ENCODE measurements around the gene LDB2.

The LDB2 gene

DNA sequence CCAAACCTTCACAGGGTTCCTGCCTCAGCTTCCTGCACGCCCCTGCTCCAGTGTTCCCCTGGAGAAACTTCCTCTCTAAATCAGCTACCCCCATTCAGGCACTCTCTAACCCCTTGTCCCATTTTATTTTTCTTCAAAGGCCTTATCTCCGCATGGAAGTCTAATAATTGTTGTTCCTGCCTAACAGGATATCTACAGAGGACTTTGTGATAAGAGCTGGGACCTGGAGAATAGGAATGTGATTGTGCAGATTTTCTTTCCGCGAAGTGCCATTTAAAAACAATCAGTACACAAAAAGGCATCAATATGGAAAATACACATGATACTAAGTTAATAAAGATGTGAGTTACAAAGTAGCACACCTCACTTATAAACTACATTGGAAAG is 32.6 kb downstream of the LDB2 start:
- H3K9me3 Mint-ChIP-seq, result no peaks in the 10 kb centered on the region
- no peaks in the 10 kb centered on the region for H3K36me3 Mint-ChIP-seq (ENCODE audit: low read depth)
- no peaks in the 10 kb centered on the region for H3K27me3 Mint-ChIP-seq
- H3K27ac Mint-ChIP-seq, result no peak overlapping the region
- no peak overlapping the region for H3K4me3 Mint-ChIP-seq
- ATAC-seq (no peak), DNase-seq (no peak)
- H3K4me1 Mint-ChIP-seq, result no peaks in the 10 kb centered on the region

DNA sequence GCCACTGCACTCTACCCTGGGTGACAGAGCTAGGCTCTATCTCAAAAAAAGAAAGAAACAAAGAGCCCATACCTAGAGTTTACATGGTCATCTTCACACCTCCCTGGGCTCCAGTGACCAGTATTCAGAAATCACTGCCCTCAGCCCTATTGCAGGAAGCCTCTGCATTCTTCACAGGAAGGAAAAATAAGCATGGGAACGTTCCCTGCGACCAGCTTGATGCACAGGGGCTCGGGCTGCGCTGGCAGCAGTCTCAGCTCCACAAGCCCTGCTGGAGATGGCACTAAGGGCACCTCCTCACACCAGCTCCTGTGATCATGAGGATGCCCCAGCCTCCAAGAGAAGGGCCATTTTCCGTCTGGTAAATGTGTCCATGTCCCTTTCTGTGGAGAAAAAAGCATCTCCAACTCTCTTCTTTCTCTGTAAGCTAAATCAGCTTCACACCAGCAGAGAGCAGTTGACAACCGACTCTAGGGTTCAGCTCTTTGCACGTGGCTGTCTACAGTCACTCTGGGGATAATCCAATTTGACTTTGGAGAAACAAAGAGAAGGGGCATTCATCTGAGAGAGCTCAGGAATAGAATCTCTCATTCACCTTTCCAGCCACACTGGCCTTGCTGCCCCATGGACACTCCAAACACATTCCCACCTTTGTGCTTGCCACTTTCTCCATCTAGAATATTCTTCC is 33.1 kb downstream of the LDB2 start:
- Mint-ChIP-seq H3K27me3 (no peaks in the 10 kb centered on the region), H3K4me1 (no peaks in the 10 kb centered on the region), H3K9me3 (no peaks in the 10 kb centered on the region), H3K4me3 (no peak overlapping the region), H3K36me3 (ENCODE audit: low read depth) (no peaks in the 10 kb centered on the region), H3K27ac (no peak overlapping the region)
- ATAC-seq (no peak), DNase-seq (no peak)

DNA sequence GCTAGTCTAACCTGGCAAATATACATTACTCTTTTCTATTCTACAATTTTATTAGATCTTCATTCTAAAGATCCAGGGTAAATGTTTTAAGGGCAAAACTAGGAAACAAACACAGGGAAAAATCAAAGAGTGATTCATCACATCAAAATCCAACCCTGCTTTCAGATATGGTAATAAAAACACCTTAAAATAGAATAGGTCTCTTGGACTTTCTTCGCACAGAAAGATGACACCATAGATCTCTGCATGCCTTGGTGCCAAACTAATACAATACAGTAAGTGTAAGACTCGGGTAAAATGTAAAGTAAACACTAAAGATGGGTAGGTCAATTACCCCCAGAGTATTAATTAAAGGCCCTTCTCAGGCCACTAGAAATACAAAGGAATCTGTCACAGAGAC is 34.2 kb downstream of the LDB2 start:
- H3K4me3 Mint-ChIP-seq, result no peak overlapping the region
- DNase-seq, result no peak
- H3K9me3 Mint-ChIP-seq, result no peaks in the 10 kb centered on the region
- H3K36me3 Mint-ChIP-seq (ENCODE audit: low read depth), result no peaks in the 10 kb centered on the region
- no peak for ATAC-seq
- H3K27me3 Mint-ChIP-seq, result no peaks in the 10 kb centered on the region
- no peaks in the 10 kb centered on the region for H3K4me1 Mint-ChIP-seq
- no peak overlapping the region for H3K27ac Mint-ChIP-seq

DNA sequence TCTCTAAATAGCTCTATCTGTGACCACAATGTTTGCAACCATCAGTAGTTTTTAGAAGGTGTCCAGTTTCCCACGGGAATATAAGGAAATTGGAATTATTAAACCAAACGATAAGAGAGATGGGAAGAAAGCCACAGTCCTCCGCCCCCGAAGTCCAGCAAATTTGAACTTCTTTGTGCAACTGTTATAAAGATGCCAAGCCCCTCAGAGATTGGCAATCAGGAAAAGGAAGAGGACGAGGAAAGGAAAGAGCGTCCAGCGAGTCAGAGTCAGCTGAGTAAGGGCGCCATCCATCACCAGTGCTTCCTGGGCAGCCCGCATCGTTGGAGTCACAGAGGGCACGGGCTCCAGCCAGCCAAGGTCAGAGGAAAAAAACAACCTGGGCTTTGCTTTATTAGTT is 35.7 kb downstream of the LDB2 start:
- no peaks in the 10 kb centered on the region for H3K9me3 Mint-ChIP-seq

DNA sequence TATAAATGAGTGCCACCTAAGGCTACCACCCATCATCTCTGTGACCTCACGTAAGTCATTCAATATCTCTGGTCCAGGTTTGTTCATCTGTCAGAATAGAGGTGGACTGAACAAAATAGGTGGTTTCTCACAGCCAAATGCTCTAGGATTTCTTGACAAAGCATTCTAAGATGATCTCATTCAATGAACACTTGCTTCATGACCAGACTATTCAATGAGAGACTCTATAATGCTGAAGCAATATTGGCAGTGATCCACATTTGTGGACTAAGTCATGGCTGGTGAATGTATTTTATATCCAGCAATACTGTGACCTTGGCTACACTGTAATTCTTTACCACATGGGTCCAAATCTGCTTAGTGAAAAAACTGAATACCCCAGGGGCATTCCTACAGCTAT is 37.9 kb downstream of the LDB2 start:
- no peak for DNase-seq

More for the DNA sequence above, 35.7 kb downstream of the LDB2 start:
- no peaks in the 10 kb centered on the region for H3K4me1 Mint-ChIP-seq
- H3K27ac Mint-ChIP-seq, result no peak overlapping the region
- ATAC-seq (no peak), DNase-seq (no peak)
- H3K36me3 Mint-ChIP-seq (ENCODE audit: low read depth), result no peaks in the 10 kb centered on the region
- H3K4me3 Mint-ChIP-seq, result no peak overlapping the region
- no peaks in the 10 kb centered on the region for H3K27me3 Mint-ChIP-seq

DNA sequence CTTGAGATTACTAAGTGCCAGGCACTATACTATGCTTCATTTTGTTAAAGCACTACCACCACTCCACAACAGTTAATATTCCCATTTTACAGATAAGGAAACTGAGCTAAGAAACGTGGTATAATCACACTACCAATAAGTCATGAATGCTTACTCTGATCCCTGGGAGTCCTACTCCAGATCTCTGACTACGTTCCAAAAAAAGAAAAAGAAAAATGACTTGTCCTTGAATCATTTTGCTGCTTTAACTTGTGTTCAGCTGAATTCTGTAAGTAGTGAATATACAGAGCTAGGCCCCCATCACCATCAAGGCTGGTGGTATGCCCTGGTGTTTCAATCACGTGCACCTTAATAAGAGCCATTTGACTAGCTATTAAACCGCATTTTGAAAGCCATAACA is 39.4 kb downstream of the LDB2 start:
- DNase-seq, result no peak
- H3K27ac Mint-ChIP-seq, result no peak overlapping the region
- ATAC-seq, result no peak
- H3K4me1 Mint-ChIP-seq, result no peaks in the 10 kb centered on the region
- H3K4me3 Mint-ChIP-seq, result no peak overlapping the region
- H3K9me3 Mint-ChIP-seq, result no peaks in the 10 kb centered on the region
- H3K27me3 Mint-ChIP-seq, result no peaks in the 10 kb centered on the region
- no peaks in the 10 kb centered on the region for H3K36me3 Mint-ChIP-seq (ENCODE audit: low read depth)

More for the DNA sequence above, 37.9 kb downstream of the LDB2 start:
- Mint-ChIP-seq H3K4me3 (no peak overlapping the region), H3K4me1 (no peaks in the 10 kb centered on the region), H3K36me3 (ENCODE audit: low read depth) (no peaks in the 10 kb centered on the region), H3K9me3 (no peaks in the 10 kb centered on the region), H3K27ac (no peak overlapping the region), H3K27me3 (no peaks in the 10 kb centered on the region)
- ATAC-seq, result no peak

DNA sequence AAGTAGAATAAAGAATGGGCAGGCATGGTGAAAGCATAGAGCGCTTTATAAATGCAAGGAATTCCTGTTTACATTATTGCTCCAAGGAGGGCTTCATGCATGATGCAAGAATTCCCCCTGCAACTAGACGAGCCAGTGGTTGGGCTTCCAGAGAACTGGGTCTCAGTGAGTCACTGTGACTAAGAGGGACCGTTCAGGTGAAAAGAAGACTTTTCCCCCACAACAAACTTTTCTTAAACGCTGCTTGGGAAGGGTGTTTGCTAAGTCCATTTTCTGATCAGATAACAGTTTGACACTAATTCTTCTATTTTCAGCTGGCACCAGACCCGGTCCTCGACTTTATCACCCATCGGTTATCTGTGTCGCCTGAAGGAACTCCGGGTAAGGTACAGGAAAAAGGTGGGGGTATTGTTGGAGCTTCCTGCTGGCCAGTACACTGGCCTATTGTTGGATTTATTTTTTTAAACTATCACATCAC is 40.1 kb downstream of the LDB2 start:
- H3K9me3 Mint-ChIP-seq, result no peaks in the 10 kb centered on the region
- ATAC-seq (no peak), DNase-seq (no peak)
- H3K27ac Mint-ChIP-seq, result no peak overlapping the region
- H3K4me1 Mint-ChIP-seq, result no peaks in the 10 kb centered on the region
- no peak overlapping the region for H3K4me3 Mint-ChIP-seq
- H3K36me3 Mint-ChIP-seq (ENCODE audit: low read depth), result no peaks in the 10 kb centered on the region
- H3K27me3 Mint-ChIP-seq, result no peaks in the 10 kb centered on the region

DNA sequence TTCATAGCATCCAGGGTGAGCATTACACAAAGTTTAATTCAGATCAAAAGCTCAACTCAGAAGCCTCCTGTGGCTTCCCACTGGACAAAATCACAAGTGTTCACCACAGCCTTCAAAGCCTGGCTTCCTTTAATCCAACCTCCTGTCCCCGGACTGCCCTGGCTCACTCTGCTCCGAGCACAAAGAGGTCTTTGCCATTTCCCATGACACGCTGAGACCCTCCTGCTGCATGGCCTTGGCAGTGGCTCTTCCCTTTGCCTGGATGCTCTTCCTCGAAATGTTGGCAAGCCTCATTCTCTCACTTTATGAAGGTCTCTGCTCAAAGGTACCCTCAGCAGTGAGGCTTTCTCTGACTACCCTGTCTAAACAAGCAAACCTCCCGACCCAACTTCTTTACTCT is 41.0 kb downstream of the LDB2 start:
- ATAC-seq (no peak), DNase-seq (no peak)
- Mint-ChIP-seq H3K27ac (no peak overlapping the region), H3K27me3 (no peaks in the 10 kb centered on the region), H3K4me3 (no peak overlapping the region), H3K36me3 (ENCODE audit: low read depth) (no peaks in the 10 kb centered on the region), H3K4me1 (no peaks in the 10 kb centered on the region), H3K9me3 (no peaks in the 10 kb centered on the region)

DNA sequence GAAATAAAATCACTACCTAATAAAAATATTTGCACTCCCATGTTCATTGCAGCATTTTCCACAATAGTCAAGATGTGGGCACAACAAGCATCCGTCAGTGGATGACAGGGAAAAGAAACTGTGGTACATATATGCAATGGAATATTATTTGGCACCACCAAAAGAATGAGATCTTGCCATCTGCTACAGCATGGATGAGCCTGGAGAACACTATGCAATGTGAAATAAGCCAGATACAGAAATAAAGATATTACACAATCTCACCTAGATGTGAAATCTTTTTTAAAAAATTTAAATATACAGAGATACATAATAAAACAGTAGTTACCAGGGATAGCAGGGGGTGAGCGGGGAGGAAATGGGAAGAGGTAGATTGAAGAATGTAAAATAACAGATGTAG is 44.8 kb downstream of the LDB2 start:
- DNase-seq (no peak), ATAC-seq (no peak)
- Mint-ChIP-seq H3K4me3 (no peak overlapping the region), H3K27ac (no peak overlapping the region), H3K9me3 (no peaks in the 10 kb centered on the region), H3K4me1 (no peaks in the 10 kb centered on the region), H3K27me3 (no peaks in the 10 kb centered on the region), H3K36me3 (ENCODE audit: low read depth) (no peaks in the 10 kb centered on the region)

DNA sequence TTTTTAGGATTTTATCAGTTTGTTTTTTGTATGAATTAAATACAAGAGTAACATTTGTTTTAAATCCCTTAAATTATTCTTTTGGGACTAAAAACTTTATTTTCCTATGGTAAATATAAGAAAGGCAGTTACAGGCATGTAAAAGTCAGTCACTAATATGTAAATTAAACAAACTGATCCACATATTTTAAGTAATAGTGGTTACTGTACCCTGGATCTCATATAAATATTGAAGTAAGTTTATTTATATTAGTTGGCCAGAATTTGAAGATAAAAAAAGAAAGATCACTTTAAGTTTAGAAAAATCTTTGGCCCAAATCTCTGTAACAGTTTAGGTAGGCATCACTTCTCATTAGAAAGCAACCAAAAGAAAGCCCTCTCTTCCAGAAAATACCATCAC is 45.8 kb downstream of the LDB2 start:
- H3K27me3 Mint-ChIP-seq, result no peaks in the 10 kb centered on the region
- no peak for DNase-seq
- ATAC-seq, result no peak
- no peaks in the 10 kb centered on the region for H3K4me1 Mint-ChIP-seq
- H3K4me3 Mint-ChIP-seq, result no peak overlapping the region
- no peaks in the 10 kb centered on the region for H3K9me3 Mint-ChIP-seq
- no peak overlapping the region for H3K27ac Mint-ChIP-seq
- no peaks in the 10 kb centered on the region for H3K36me3 Mint-ChIP-seq (ENCODE audit: low read depth)

DNA sequence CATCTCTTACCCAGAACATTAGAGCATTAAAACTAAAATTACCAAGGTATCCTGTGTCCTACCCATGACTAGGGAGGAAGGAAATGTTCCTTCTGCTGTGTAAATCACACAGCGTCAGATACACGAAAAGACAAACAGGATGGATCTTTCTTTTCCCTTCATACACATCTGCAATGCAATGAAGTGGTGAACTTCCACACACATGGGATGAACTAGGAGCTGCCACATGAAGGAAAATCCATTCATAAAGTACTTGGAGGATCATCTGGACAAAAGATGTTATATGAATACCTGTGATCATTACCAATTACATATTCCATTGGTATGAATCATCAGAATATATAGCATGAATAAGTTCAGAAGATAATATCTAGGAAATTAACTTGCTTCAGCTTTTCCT is 46.2 kb downstream of the LDB2 start:
- Mint-ChIP-seq H3K9me3 (no peaks in the 10 kb centered on the region), H3K27ac (no peak overlapping the region), H3K4me1 (no peaks in the 10 kb centered on the region), H3K36me3 (ENCODE audit: low read depth) (no peaks in the 10 kb centered on the region), H3K27me3 (no peaks in the 10 kb centered on the region), H3K4me3 (no peak overlapping the region)
- no peak for DNase-seq
- no peak for ATAC-seq

DNA sequence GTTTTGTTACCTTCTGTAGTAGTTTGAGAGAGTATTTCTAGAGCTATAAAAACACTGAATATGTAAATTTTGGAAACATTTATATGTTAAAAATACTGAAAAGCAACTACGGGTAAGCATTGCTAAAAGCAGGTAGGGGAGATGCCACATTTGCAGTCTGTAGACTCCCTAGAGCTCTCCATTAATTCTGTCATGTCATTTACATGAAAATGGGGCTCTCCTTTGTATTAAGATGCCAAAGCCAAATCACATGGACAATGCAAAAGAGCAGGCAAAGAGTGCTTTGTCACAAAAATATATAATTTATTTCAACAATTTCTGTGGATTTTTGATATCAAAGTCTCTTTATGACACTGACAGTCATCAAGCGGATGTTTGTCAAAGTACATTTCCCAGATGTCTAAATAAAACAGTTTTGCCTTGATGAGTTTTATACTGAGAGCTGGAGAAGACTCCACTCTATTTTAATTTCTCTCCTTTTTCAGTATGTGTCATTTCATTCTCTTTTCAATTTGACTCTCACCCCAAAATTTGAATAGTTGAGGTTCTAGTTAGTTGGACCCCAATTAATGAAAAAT is 51.8 kb downstream of the LDB2 start:
- no peak overlapping the region for H3K27ac Mint-ChIP-seq
- ATAC-seq, result no peak
- H3K27me3 Mint-ChIP-seq, result no peaks in the 10 kb centered on the region
- H3K36me3 Mint-ChIP-seq (ENCODE audit: low read depth), result no peaks in the 10 kb centered on the region
- H3K4me3 Mint-ChIP-seq, result no peak overlapping the region
- DNase-seq, result no peak
- no peaks in the 10 kb centered on the region for H3K9me3 Mint-ChIP-seq
- no peaks in the 10 kb centered on the region for H3K4me1 Mint-ChIP-seq

DNA sequence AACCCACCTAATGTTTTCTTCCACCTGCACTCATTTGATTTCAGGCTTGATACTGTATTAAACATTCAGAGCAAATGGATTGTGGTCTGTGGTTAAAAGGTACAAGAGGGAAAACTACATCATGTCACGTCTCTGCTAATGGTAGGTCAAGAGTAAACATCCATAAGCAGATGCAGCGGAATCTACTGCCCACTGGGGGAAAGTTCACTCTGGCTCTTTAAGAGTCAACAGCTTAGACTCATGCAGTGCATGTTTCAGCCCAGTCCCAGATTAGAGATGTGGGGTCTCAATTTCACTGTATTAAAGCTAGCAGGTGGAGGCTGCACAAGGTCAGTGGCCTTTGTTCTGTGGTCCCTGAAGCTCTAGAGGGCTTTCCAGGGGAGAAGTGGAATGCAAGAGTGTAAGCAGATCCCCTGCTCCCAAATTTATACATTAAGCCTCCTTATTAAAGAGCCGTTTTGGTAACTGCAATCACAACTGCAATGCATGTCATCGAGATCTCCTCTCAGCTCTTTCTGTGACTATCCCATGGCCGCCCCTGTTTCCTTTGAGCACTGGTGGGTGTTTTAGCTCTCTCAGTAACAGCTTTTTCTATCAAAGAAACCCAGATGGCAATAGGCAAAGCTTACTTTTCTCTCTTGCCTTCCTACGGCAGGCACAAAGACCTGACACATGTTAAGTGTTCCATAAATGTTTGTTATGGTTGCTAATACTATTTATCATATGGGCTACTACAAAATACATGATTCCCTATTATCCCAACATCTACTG is 53.4 kb downstream of the LDB2 start:
- DNase-seq (no peak), ATAC-seq (no peak)
- Mint-ChIP-seq H3K36me3 (ENCODE audit: low read depth) (no peaks in the 10 kb centered on the region), H3K27ac (no peak overlapping the region), H3K9me3 (no peaks in the 10 kb centered on the region), H3K4me1 (no peaks in the 10 kb centered on the region), H3K27me3 (no peaks in the 10 kb centered on the region), H3K4me3 (no peak overlapping the region)

DNA sequence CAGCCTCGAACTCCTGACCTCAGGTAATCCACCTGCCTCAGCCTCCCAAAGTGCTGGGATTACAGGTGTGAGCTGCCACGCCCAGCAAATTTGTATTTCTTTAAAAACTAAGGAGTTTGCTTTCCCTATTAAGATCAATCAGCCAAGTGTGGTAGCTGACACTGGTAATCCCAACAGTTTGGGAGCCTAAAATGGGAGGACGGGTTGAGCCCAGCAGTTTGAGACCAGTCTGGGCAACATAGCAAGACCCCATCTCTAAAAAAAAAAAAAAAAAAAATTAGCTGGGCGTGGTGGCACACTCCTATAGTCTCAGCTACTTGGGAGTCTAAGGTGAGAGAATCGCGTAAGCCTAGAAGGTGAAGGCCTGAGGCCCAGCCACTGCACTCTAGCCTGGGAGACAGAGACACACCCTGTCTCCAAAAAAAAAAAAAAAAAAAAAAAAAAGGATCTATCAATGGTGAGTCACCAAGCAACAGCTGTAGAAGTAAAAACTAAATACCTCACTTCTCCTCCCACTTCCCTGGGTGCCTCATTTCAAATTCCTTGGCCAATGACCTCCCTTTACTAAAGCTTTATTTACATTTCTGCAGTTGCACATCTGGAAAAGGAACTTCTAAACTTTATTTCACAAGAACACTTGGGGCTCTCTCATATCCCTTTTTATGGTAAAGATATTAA is 54.5 kb downstream of the LDB2 start:
- Mint-ChIP-seq H3K4me1 (no peaks in the 10 kb centered on the region), H3K4me3 (no peak overlapping the region), H3K36me3 (ENCODE audit: low read depth) (no peaks in the 10 kb centered on the region), H3K27ac (no peak overlapping the region), H3K27me3 (no peaks in the 10 kb centered on the region), H3K9me3 (no peaks in the 10 kb centered on the region)
- no peak for DNase-seq
- ATAC-seq, result no peak
